Skeletal muscle satellite cell (primary cell): ENCODE results near the gene AKT1.

ENCODE experiments used
- H3K27me3 ChIP-seq: 2 replicates; pipeline ENCODE4 v1.7.0; 2013; ENCODE audit warnings: low read length; ENCODE audit not compliant: control insufficient read depth, insufficient read depth
- H3K36me3 ChIP-seq: 2 replicates; pipeline ENCODE4 v1.7.0; 2013; ENCODE audit warnings: mild to moderate bottlenecking, control low read depth, low read length; ENCODE audit not compliant: insufficient read depth
- H3K4me1 ChIP-seq: 2 replicates; pipeline ENCODE4 v1.7.0; 2013; ENCODE audit warnings: low read length; ENCODE audit not compliant: control insufficient read depth, insufficient read depth
- H3K4me2 ChIP-seq: 2 replicates; pipeline ENCODE4 v1.7.0; 2013; ENCODE audit warnings: mild to moderate bottlenecking, low read length
- H3K4me3 ChIP-seq: 2 replicates; pipeline ENCODE4 v1.7.0; 2013; ENCODE audit warnings: low read length
- H3K9ac ChIP-seq: 2 replicates; pipeline ENCODE4 v1.7.0; 2013; ENCODE audit warnings: mild to moderate bottlenecking, low read depth, low read length, moderate library complexity
- H3K9me3 ChIP-seq: replicated peaks from 2 replicates; pipeline ENCODE4 v1.7.0; 2013; ENCODE audit warnings: mild to moderate bottlenecking, control low read depth, low read length

The AKT1 gene

DNA sequence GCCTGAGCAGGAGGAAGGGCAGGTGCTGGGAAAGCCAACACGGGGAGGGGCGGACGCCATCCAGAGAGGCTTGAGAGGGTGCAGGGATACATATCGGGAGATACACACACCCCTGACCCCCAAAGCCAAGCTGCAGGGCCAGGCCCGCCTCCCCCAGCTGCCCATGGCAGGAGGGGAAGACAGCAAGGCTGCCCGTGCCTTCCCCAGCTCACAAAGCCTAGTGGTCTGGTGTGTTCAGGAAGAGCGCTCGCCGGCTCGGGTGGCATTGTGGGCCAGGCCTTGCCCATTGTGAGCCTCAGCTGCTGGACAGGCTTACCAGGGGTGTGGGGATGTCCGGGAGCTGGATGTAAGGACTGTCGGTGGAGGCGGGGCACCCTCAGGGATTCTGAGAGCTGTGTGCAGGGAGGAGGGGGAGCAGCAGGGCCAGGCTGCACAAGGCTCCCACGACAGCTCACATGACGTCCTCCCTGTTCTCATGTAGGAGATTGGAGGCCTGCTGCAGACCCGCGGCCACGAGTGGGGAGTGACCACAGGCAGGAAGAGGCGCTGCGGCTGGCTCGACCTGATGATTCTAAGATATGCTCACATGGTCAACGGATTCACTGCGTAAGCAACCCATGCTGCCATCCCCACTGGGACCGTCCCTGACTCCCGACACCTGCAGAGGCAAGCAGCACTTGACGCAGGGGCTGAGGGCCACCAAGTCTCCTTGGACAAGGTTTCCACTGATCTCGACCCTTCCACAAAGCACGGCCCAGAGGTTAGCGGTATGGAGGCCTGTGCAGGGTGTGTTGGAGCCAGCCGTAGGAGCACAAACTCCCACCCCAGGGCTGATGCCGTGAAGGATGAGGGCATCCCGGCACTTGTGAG lies 52.7 kb downstream of the AKT1 start:
- no peaks in the 10 kb centered on the region for H3K9me3 ChIP-seq
- no peak overlapping the region for H3K9ac ChIP-seq
- H3K36me3 ChIP-seq: no peaks in the 10 kb centered on the region
- H3K4me3 ChIP-seq: no peak overlapping the region
- no peak overlapping the region for H3K4me2 ChIP-seq
- no peaks in the 10 kb centered on the region for H3K27me3 ChIP-seq
- peaks cover 27% of the 10 kb centered on the region for H3K4me1 ChIP-seq

DNA sequence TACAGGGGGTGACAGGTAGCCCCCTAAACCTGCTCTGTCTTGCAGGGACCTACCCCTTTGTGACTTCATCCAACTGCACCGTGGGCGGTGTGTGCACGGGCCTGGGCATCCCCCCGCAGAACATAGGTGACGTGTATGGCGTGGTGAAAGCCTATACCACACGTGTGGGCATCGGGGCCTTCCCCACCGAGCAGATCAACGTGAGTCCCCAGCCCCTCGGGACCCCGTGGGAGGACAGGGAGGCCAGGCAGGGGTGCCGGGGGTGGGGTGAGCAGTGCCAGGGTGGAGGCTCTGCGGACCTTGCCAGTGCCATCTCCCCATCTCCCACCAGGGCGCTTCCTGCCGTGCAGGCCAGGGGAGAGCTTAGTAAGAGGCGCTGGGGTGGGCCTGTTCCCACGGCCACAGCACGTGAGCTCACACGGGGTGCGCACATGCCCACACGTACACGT lies 53.7 kb downstream of the AKT1 start:
- Histone ChIP-seq H3K9ac (no peak overlapping the region), H3K4me2 (no peak overlapping the region), H3K4me1 (peaks cover 19% of the 10 kb centered on the region), H3K4me3 (no peak overlapping the region), H3K9me3 (no peaks in the 10 kb centered on the region), H3K27me3 (no peaks in the 10 kb centered on the region), H3K36me3 (no peaks in the 10 kb centered on the region)

- Histone ChIP-seq H3K27me3 (no peaks in the 10 kb centered on the region), H3K36me3 (no peaks in the 10 kb centered on the region), H3K4me2 (no peak overlapping the region), H3K9ac (no peak overlapping the region), H3K4me3 (no peak overlapping the region), H3K4me1 (peaks cover 17% of the 10 kb centered on the region), H3K9me3 (no peaks in the 10 kb centered on the region)
Observed at GRCh38 chr14:104741108-104741802, 54.3 kb downstream of the AKT1 start.

DNA sequence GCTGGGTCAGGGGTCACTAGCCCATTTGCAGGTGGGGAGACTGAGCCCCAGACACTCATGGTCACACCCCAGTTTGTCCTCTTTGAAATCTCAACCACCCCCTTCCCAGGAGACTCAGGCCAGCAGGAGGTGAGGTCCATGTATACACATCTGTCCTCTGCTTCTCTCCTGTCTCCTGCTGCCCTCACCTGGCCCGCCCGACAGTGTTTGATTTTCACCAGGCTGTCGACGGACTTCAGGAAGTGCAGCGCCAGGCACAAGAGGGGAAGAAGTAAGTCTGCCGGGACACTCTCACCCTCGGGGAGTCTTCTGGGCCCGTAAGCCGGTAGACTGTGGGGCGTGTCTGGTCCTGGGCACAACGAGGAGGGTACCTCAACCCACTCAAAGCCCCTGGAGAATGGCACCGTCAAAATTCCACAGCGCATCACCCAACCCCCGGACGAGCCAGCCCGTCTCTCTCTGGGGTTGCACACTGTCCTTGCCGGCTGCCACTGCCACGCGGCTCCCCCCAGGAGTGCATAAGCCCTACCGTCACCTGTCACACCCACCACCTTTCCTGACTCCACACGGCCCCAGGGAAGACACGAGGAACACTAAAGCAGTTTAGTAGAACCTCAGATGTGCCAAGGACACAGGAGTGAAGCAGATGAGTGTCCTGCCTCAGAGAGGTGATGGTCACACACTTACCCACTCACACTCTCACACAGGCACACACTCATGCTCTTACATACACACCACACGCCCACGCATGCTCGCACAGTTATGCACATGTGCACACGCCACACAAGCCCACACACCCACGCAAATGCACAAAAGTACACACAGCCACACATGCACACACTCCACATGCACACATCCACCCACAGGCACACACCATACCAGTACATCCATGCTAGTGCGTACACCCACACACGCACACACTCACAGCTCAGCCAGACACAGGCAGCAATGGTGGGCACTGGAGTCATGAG lies 55.7 kb downstream of the AKT1 start:
- H3K4me1 ChIP-seq: peaks cover 22% of the 10 kb centered on the region
- no peaks in the 10 kb centered on the region for H3K9me3 ChIP-seq
- H3K27me3 ChIP-seq: no peaks in the 10 kb centered on the region
- H3K4me2 ChIP-seq: no peak overlapping the region
- H3K9ac ChIP-seq: no peak overlapping the region
- H3K36me3 ChIP-seq: no peaks in the 10 kb centered on the region
- H3K4me3 ChIP-seq: no peak overlapping the region

- Histone ChIP-seq H3K4me1 (peaks cover 22% of the 10 kb centered on the region), H3K9me3 (no peaks in the 10 kb centered on the region), H3K36me3 (no peaks in the 10 kb centered on the region), H3K9ac (no peak overlapping the region), H3K4me2 (no peak overlapping the region), H3K4me3 (no peak overlapping the region), H3K27me3 (no peaks in the 10 kb centered on the region)
Observed at GRCh38 chr14:104739026-104739425, 56.5 kb downstream of the AKT1 start.

DNA sequence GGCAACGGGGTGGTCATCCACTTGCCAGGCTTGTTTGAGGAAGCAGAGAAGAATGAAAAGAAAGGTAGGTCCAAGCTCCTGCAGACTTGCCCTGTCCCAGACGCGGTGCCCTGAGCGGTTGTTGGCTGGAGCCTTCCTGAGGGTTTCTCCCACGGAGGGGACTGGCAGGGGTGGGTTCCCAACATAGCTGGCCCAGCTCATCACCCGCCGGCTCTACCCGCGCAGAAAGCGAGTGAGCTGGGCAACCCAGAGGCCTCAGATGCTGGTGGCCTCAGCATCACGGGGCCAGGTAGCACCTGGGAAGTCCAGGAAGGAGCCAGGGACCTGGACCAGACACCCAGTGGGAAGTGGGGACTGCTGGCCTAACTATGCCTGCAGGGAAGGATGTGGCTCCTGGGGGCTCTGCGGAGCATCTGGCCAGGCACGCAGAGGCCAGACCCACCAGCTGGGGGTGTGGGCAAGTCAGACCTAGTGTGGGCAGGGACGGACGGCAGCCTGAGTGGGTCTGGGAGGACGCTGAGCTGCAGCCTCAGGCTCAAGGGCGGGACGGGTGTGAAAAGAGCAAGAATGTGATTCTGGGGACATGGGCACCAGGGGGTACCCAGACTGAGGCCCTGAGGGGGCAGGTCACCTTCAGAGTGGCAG lies 57.1 kb downstream of the AKT1 start:
- no peaks in the 10 kb centered on the region for H3K27me3 ChIP-seq
- no peak overlapping the region for H3K4me2 ChIP-seq
- no peaks in the 10 kb centered on the region for H3K36me3 ChIP-seq
- no peaks in the 10 kb centered on the region for H3K9me3 ChIP-seq
- no peak overlapping the region for H3K9ac ChIP-seq
- peaks cover 19% of the 10 kb centered on the region for H3K4me1 ChIP-seq
- H3K4me3 ChIP-seq: no peak overlapping the region

GRCh38 chr14:104735830-104736642 lies 59.5 kb downstream of the AKT1 start:
- Histone ChIP-seq H3K4me1 (peaks cover 24% of the 10 kb centered on the region), H3K9ac (peak overlapping the region; percentile 39), H3K4me3 (no peak overlapping the region)

DNA sequence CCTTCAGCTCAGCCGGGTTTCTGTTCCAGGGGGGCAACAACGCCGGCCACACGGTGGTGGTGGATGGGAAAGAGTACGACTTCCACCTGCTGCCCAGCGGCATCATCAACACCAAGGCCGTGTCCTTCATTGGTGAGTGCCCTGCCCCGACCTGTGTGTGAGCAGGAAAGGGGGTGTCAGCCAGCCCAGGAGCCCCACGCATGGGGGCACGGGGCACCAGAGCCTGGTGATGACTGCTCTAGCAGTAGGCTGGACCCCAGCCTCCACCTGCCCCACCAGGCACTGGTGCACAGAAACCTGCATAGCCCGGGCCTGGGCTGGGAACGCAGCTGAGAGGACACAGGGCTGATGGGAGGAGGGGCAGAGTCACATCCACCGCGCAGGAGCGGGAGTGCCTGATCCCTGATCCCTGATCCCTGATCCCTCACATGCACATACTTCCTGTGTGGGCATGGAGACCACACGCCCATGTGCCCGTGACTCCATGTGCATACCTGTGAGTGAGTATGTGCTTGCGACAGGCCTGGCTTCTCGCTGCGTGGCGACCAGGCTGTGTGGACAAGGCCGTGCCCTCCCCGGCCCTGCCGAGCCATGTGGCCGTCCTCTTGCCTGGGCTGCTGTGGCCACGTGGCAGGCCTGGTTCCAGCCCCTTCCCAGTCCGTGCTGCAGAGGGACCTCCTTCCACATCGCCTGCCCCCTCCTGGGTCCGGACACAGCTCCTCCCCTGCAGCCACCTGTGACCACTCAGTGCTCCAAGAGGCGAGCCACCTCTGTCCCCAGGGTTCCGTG lies 60.4 kb downstream of the AKT1 start:
- Histone ChIP-seq H3K4me1 (peaks cover 24% of the 10 kb centered on the region), H3K9me3 (no peaks in the 10 kb centered on the region), H3K9ac (no peak overlapping the region), H3K36me3 (no peaks in the 10 kb centered on the region), H3K4me3 (no peak overlapping the region), H3K4me2 (no peak overlapping the region), H3K27me3 (no peaks in the 10 kb centered on the region)

More at GRCh38 chr14:104735830-104736642, 59.5 kb downstream of the AKT1 start:
- no peaks in the 10 kb centered on the region for H3K9me3 ChIP-seq
- H3K4me2 ChIP-seq: peak overlapping the region; percentile 54
- H3K27me3 ChIP-seq: no peaks in the 10 kb centered on the region
- no peaks in the 10 kb centered on the region for H3K36me3 ChIP-seq

DNA sequence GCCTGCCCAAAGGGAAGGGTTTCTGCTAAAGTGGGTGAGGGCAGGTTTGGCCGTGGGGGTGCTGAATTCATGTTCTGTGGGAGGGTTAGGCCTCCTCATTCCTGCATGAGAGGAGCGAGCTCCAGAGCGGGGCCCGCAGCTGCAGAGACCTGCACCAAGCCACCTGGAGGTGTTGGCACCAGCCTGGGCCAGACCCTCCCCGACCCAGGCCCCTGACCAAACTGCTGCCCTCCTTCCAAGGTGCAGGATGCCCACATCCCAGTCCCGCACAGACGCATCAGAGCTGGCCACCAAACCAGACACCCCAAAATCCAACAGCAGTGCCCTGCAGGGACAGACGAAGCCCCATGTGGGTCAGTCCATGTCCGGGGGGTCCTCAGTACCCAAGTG lies 61.0 kb downstream of the AKT1 start:
- Histone ChIP-seq H3K27me3 (no peaks in the 10 kb centered on the region), H3K9ac (no peak overlapping the region), H3K36me3 (no peaks in the 10 kb centered on the region), H3K9me3 (no peaks in the 10 kb centered on the region), H3K4me2 (no peak overlapping the region), H3K4me1 (peaks cover 24% of the 10 kb centered on the region), H3K4me3 (no peak overlapping the region)
